Measurements from ENCODE around the gene KLK4. TPM values are rescaled to one million over a fixed set of nuclear protein-coding genes. Genes with fewer than 3 reads are reported as not detected.

KLK4 gene
- total and polyA plus RNA-seq, 12 donors: not detected

DNA sequence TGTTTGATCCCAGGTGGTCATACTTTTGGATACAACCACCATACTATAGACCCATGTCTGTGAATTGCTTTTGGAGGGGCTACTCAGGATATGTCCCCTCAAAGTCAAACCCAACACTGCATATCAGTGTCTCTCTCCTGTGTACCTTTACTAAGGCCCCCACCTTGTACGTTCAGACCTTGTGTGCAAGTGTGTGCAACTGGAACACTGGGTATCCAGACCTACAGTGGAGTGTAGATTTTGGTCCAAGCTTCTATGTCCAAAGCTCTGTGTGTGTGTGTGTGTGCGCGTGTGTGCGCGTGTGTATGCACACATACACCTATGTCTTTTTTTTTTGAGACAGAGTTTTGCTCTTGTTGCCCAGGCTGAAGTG lies 20.0 kb downstream of the KLK4 start:
- no peak for TF ChIP-seq CTCF (IDR thresholded peaks at IDR 0.05)
- Histone ChIP-seq H3K9me3 (no peaks in the 10 kb centered on the region), H3K4me3 (no peak overlapping the region), H3K27ac (no peak overlapping the region), H3K4me1 (no peaks in the 10 kb centered on the region), H3K36me3 (no peaks in the 10 kb centered on the region), H3K27me3 (peaks cover 0 to 50% (median 33%) of the 10 kb centered on the region in 7 donors)
- WGBS, 2 donors: 74 to 89% methylated on average over 5 of the region's 5 CpGs
- intact Hi-C loops (cut with DNase I): no loop called here
- ATAC-seq (no peak), DNase-seq (no peak)

DNA sequence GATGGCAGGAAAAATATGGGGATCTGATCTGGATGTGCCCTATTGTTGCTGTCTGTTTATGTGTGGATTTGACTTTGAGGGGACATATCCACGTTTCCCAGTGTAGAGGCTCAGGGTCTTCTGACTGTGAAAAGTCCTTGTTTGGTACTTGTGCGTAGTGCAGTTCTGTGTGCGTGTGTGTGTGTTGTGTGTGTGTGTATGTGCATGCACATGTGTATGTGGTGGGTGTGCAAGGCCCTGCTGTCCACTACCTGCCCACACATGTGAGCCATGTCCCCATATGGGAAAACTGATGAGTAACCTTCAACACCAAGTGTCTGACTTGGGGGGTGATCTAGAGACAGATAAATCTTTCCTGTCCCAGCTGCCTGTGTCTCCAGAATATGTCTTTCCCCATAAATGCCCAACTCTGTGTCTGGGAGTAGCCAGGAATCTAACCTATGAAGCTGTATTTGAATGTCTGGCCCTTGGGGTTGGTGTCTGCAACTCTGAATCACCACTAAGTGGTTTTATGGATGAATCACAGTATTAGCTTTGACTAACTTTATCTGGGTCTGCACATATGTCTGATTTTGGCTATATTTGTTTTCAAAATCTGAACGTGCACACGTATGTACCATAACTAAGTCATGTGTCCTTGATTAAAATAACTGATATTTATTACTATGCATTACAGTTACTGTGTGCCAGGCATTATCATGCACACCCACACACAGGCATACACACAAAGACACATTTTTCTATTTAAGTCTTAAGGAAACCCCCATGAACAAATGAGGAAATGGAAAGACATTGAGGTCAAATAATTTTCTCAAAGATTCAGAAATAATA lies 20.6 kb downstream of the KLK4 start:
- no peak for DNase-seq
- intact Hi-C loops (cut with DNase I): no loop called here
- TF ChIP-seq CTCF (IDR thresholded peaks at IDR 0.05): no peak
- Histone ChIP-seq H3K9me3 (no peaks in the 10 kb centered on the region), H3K36me3 (no peaks in the 10 kb centered on the region), H3K27me3 (peaks cover 0 to 54% (median 33%) of the 10 kb centered on the region in 7 donors), H3K4me1 (no peaks in the 10 kb centered on the region), H3K27ac (no peak overlapping the region), H3K4me3 (no peak overlapping the region)
- 50 to 61% methylated on average over 5 of the region's 5 CpGs for WGBS, 2 donors
- no peak for ATAC-seq

DNA sequence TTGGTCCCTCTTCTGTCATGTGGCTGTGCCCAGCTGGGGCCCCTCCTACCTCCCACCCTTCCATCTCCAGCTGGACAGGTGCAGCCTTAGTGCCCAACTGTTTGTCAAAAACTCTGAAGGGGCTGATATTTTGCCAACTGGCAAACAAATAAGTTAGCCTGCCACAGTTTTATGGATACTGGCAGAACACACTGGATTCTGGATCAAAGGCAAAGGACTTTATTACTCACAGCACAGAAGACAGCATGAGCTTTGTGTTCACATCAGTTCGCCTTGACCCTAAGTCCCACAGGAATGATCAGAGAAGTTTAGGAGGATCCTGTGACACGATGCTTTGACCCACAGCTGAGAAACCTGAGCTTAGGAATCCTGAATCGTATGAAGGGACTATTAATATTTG lies 21.6 kb downstream of the KLK4 start:
- no peaks in the 10 kb centered on the region for H3K36me3 ChIP-seq
- TF ChIP-seq CTCF (IDR thresholded peaks at IDR 0.05): no peak
- H3K4me1 ChIP-seq: no peaks in the 10 kb centered on the region
- intact Hi-C loops (cut with DNase I): no loop called here
- H3K27ac ChIP-seq: no peak overlapping the region
- peaks cover 0 to 52% (median 29%) of the 10 kb centered on the region in 7 donors for H3K27me3 ChIP-seq
- DNase-seq (no peak), ATAC-seq (no peak)
- H3K9me3 ChIP-seq: no peaks in the 10 kb centered on the region
- 43 to 56% methylated on average over 3 of the region's 3 CpGs for WGBS, 2 donors
- H3K4me3 ChIP-seq: no peak overlapping the region

- Histone ChIP-seq H3K9me3 (no peaks in the 10 kb centered on the region), H3K4me1 (no peaks in the 10 kb centered on the region), H3K27me3 (peaks cover 0 to 70% (median 51%) of the 10 kb centered on the region in 7 donors), H3K36me3 (no peaks in the 10 kb centered on the region), H3K27ac (no peak overlapping the region), H3K4me3 (no peak overlapping the region)
- intact Hi-C loops (cut with DNase I): no loop called here
- 57 to 59% methylated on average over 3 of the region's 3 CpGs for WGBS, 2 donors
- DNase-seq (no peak), ATAC-seq (no peak)
- TF ChIP-seq CTCF (IDR thresholded peaks at IDR 0.05): no peak
Measured at GRCh38 chr19:50882188-50882587, 29.0 kb downstream of the KLK4 start.
